ENCODE data around the gene HINT1.

Gene HINT1

DNA sequence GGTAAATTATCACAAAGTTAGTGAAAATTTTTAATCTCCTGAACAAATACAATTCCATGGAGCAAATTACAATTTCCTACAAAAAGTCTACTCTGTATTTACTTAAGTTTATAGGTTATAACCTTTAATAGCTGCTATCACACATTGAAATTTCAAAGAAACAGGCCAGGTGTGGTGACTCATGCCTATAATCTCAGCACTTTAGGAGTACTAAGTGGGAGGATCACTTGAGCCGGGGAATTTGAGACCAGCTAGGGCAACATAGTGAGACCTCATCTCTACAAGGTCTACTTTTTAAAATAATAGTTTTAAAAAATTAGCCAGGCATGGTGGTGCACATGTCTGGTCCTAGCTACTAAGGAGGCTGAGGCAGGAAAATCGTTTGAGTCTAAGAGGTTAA, 50.3 kb downstream of the HINT1 start:
- no peaks in the 10 kb centered on the region for H3K27me3 ChIP-seq (ENCODE audit: control insufficient read depth in 1 of 2, insufficient read depth in 2 of 2, low read length in 2 of 2)
- H3K36me3 ChIP-seq (ENCODE audit: control insufficient read depth in 1 of 2, insufficient read depth in 2 of 2, low read length in 2 of 2), result no peaks in the 10 kb centered on the region
- no peaks in the 10 kb centered on the region for H3K4me1 ChIP-seq (ENCODE audit: control insufficient read depth in 1 of 2, insufficient read depth in 2 of 2, low read length in 2 of 2)
- no peak overlapping the region for H3K9ac ChIP-seq (ENCODE audit: low read depth in 1 of 2, low read length in 2 of 2)
- no peak overlapping the region for H3K27ac ChIP-seq (ENCODE audit: low read depth, low read length)
- H3K9me3 ChIP-seq (ENCODE audit: control insufficient read depth in 1 of 2, low read length in 2 of 2), result no peaks in the 10 kb centered on the region
- no peak overlapping the region for H3K4me3 ChIP-seq (ENCODE audit: low read depth in 1 of 2, low read length in 2 of 2)

DNA sequence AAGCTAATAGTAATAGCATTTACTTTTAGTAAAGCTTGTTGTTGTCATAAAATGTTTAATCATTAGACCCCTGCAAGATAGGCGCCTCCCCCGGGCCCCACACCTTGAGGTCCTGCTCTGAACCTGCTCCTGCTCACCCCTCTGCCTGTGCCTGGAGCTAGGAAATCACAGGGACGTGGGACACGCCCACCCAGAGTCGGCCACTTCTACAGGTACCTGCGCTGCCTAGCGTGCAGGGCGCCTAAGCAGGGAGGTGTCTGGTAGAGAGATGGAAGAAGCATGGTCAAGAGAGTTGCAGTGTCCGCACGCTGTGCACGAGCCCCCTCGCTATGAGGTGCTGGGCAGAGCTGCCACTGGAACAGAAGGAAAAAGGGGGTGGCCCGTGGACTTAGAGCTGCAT, 52.6 kb downstream of the HINT1 start:
- no peaks in the 10 kb centered on the region for H3K27me3 ChIP-seq (ENCODE audit: control insufficient read depth in 1 of 2, insufficient read depth in 2 of 2, low read length in 2 of 2)
- H3K4me1 ChIP-seq (ENCODE audit: control insufficient read depth in 1 of 2, insufficient read depth in 2 of 2, low read length in 2 of 2), result no peaks in the 10 kb centered on the region

DNA sequence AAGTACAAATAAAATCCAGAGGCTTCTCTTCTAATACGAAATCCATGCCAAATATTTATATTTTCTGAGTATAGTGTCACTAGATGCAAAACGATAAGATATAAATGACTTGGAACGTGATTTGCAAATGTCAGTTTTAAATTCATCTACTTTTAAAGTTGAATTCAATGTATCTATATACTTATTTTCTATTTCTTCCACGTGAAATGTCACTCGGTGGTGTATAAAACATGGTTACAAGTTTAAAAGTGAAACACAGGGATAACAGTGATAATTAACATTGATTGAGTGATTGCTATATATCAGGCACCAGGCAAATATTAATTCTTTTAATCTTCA, 54.8 kb downstream of the HINT1 start:
- no peak overlapping the region for H3K4me3 ChIP-seq (ENCODE audit: low read depth in 1 of 2, low read length in 2 of 2)
- H3K27ac ChIP-seq (ENCODE audit: low read depth, low read length), result no peak overlapping the region
- H3K27me3 ChIP-seq (ENCODE audit: control insufficient read depth in 1 of 2, insufficient read depth in 2 of 2, low read length in 2 of 2), result no peaks in the 10 kb centered on the region
- no peaks in the 10 kb centered on the region for H3K36me3 ChIP-seq (ENCODE audit: control insufficient read depth in 1 of 2, insufficient read depth in 2 of 2, low read length in 2 of 2)
- no peak overlapping the region for H3K9ac ChIP-seq (ENCODE audit: low read depth in 1 of 2, low read length in 2 of 2)
- H3K4me1 ChIP-seq (ENCODE audit: control insufficient read depth in 1 of 2, insufficient read depth in 2 of 2, low read length in 2 of 2), result no peaks in the 10 kb centered on the region
- H3K9me3 ChIP-seq (ENCODE audit: control insufficient read depth in 1 of 2, low read length in 2 of 2), result no peaks in the 10 kb centered on the region

More for the DNA sequence above, 52.6 kb downstream of the HINT1 start:
- no peaks in the 10 kb centered on the region for H3K36me3 ChIP-seq (ENCODE audit: control insufficient read depth in 1 of 2, insufficient read depth in 2 of 2, low read length in 2 of 2)
- H3K9ac ChIP-seq (ENCODE audit: low read depth in 1 of 2, low read length in 2 of 2), result no peak overlapping the region
- H3K27ac ChIP-seq (ENCODE audit: low read depth, low read length), result no peak overlapping the region
- H3K9me3 ChIP-seq (ENCODE audit: control insufficient read depth in 1 of 2, low read length in 2 of 2), result no peaks in the 10 kb centered on the region
- H3K4me3 ChIP-seq (ENCODE audit: low read depth in 1 of 2, low read length in 2 of 2), result no peak overlapping the region

DNA sequence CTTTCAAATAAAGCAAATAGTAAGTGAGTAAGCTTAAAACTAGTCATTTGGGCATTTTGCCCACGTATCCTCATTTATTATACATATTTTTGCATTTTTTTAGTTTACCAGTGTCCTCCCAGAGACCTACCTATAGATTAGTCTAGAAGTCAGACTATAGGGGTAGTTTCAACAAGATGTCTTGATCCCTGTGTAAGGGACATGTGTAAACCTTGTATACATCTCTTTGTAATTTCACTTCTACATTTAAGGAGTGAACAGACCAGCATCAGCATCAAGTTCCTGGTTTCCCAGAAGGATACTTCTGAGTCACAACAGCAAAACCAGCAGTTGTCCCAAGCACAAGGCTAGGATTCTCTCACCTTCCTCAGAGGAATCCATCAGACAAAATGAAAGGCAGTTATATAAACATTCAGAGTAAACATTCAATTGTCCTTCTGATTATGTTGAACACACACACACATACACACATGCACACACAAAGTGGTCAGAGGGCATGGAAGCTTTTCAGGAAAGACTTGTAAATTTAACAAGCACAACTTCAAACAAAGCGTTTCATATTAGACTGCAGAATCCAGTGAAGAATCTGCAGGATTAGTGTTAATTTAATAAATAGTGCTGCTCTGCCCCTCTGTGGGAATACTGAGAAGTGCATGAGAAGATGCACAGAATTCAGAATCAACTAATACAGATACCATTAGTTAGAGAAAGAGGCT, 55.4 kb downstream of the HINT1 start:
- H3K9ac ChIP-seq (ENCODE audit: low read depth in 1 of 2, low read length in 2 of 2), result no peak overlapping the region

More for the DNA sequence above, 55.4 kb downstream of the HINT1 start:
- H3K4me1 ChIP-seq (ENCODE audit: control insufficient read depth in 1 of 2, insufficient read depth in 2 of 2, low read length in 2 of 2), result no peaks in the 10 kb centered on the region
- H3K27ac ChIP-seq (ENCODE audit: low read depth, low read length), result no peak overlapping the region
- no peaks in the 10 kb centered on the region for H3K9me3 ChIP-seq (ENCODE audit: control insufficient read depth in 1 of 2, low read length in 2 of 2)
- H3K27me3 ChIP-seq (ENCODE audit: control insufficient read depth in 1 of 2, insufficient read depth in 2 of 2, low read length in 2 of 2), result no peaks in the 10 kb centered on the region
- no peaks in the 10 kb centered on the region for H3K36me3 ChIP-seq (ENCODE audit: control insufficient read depth in 1 of 2, insufficient read depth in 2 of 2, low read length in 2 of 2)
- no peak overlapping the region for H3K4me3 ChIP-seq (ENCODE audit: low read depth in 1 of 2, low read length in 2 of 2)

All from duodenal mucosa (tissue), 2 donors.